ENCODE data around the gene CTSS. TPM values are rescaled to one million over a fixed set of nuclear protein-coding genes. Genes with fewer than 3 reads are reported as not detected.

Gene CTSS
- total RNA-seq, 1 experiment from 2014 or later, result 1.1 TPM

DNA sequence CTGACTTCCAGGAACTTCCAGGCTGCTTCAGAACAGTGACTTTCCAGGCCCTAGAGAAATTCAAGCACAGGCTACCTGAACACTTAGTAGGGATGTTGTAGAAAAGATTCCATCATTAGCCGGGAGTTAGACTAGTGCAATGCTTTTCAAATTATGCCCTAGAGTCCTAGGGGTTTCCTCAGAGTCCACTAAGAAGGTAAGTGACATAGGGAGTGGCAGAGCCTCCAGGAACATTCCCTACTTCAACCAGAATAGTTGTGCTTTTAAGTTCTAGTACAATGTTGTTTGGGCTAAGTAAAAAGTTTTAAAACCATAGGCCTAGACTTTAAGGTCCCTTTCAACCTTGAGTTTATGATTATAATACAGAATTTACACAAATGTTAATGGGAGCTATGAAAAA lies 59.5 kb downstream of the CTSS start:
- no peak for DNase-seq (ENCODE audit: extremely low read depth, low read depth)

DNA sequence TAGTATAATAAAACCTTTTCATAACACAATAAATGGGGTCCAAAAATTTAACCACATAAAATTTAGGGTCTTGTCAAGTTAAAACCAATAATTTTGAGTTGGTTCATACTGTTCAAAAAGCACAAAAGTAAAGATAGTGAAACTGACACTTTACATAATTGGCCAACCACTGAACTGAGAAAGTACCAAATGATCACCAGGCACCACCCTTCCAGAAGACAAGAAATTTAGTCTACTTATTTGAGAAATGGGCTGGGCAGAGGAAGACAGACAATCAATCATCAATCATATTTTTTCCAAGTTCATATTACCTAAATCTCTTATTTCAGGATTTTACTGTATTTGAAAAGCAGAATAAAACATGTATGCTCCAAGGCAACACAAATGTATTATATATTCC lies 62.2 kb downstream of the CTSS start:
- no peak for DNase-seq (ENCODE audit: extremely low read depth, low read depth)

DNA sequence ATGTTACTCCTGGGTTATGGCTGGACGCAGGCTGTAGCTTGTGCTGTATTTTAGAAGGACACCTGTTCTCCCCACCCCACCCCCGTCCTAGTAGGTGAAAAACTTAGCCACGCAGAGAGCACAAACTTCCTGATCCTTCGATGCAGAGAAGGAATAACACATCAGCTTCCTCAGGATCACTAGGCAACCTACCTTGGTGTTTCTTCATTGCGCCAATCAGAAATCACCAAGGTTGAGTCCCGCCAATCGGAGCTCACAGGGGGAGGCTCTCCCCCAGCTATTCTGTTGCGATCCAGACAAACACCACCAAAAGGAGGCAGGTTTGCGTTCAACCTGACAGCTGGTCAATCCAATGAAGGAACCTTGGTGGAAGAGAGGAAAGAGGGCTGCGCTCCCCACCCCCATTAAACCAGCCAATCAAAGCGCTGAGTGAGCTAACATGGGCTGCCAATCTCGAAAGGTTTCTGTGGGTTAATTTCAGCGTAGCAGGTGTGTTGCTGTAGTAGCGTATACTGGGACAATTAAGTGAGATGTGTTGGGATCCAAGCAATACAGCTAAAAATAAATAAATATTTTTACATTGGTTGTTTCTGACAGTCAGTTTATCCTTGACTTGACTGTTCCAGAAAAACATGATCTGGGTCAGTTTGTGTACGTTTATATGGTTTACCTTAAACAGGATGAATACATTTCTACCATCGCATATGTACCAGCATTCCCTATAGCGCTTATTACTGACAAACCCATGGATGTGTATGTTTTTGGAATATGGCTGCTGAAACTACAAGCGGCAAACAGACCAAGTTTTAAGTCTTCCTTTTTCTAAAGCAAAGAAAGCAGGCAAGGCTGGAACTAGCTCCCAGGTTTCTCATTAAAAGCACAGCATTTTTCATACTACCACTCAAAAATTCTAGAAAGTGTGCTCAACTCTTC lies 68.3 kb downstream of the CTSS start, which contains the start of gene GOLPH3L:
Gene GOLPH3L (minus strand): TSS at position 160 of the 933 bp plus-strand sequence. CDS start 2,316 bp downstream, outside the sequence.
- peak; percentile 100 for DNase-seq (ENCODE audit: extremely low read depth, low read depth)

DNA sequence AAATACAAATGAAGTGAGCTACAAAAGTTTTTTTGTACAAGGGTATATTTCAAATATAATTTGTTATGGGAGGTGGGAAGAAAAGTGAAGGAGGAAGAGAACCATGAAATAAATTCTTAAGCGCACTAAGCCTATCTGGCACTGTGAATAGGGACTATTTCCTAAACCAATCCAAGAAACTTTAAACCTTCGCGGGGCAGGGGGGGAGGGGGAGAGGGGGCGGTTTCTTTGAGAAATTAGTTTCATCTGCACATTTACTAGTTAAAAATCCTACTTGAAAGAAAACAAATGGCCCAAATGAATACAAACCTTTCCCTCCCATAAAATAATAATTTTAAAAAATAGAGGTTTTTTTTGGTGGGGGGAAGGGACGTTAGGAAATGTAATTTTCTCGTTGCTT lies 69.0 kb downstream of the CTSS start:
- DNase-seq (ENCODE audit: extremely low read depth, low read depth), result no peak

DNA sequence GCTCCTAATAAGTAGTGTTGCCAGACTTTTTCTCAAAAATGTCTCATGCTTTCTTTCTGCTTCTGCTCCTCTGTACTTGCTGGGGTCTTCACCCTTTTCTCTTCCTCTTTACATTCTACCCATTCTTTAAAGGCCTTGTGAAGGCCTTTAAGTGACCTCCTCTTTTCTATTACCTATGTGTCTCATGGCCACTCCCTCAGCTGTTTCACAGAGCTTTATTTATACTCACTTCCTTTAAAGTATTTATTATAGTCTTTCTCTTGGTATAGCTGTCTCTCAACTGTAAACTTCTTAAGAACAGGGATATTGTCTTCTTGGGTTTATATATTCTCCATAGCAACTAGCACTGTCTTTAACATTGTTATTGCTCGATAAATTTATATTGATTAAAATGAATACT lies 69.4 kb downstream of the CTSS start:
- DNase-seq (ENCODE audit: extremely low read depth, low read depth), result no peak

DNA sequence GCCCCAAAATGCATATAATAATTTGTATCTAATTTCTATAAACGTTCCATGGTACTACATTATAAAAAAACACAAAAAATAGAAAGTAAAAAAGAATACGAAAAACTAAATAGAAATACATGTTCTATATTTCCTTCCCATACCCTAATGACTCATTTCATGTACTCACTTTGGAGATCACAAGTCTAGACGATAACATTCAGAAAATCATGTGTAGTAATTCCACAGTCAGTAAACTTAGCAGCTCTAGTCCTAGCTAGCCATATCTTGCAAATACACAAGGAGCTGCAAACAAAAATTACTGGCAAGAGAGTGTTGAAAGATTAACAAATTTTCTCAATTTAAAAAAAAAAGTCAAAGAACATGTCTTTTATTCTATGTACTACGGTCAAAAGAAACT lies 70.0 kb downstream of the CTSS start:
- no peak for DNase-seq (ENCODE audit: extremely low read depth, low read depth)

DNA sequence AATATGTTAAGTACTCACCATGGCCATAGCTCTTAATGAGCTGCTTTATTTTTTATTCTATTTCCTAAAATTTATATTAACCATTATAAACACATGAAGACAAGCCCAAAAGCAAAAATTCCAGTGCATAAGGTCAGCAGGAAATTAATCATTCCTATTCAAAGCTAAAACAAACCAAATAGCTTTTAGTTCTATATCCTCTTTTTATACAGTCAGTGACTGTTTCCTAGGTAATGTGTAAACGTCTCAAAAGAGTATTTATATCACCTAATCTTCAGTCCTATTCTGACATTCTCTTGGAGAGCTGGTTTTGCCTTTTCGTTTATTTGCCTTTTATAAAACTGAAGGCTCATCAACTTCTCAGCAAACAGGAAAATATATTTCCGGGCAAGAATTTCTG lies 72.9 kb downstream of the CTSS start:
- no peak for DNase-seq (ENCODE audit: extremely low read depth, low read depth)

DNA sequence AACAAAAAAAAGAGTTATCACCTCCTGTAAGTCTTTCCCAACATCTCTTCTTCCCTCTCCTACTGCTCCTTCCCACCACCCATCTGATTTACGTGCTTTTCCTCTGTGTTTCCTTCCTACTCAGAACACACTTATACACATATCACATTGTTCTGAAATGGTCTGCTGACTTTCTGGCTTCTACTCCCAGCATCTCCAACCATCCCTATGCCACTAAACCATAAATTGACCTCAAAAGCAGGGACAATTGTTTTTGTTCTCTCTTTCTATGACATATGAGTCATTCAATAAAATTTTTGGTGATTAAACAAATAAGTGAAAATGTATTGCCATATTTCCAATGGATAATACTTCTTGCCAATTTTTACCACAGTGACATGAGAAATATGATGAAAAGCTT lies 76.8 kb downstream of the CTSS start:
- DNase-seq (ENCODE audit: extremely low read depth, low read depth), result no peak

DNA sequence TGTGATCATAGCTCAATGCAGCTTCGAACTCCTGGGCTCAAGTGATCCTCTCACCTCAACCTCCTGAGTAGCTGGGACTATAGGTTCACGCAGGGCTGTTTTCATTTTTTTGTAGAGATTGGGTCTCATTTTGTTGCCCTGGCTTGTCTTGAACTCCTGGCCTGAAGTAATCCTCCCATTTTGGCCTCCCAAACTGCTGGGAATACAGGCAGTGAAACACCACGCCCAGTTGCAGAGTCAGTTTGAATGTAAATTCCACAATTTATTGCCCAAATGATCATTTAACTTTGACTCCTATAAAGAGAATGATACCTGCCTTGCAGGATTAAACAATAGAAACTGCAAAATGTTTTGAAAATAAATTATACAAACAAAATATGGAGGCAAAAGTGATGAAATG lies 79.3 kb downstream of the CTSS start:
- no peak for DNase-seq (ENCODE audit: extremely low read depth, low read depth)

DNA sequence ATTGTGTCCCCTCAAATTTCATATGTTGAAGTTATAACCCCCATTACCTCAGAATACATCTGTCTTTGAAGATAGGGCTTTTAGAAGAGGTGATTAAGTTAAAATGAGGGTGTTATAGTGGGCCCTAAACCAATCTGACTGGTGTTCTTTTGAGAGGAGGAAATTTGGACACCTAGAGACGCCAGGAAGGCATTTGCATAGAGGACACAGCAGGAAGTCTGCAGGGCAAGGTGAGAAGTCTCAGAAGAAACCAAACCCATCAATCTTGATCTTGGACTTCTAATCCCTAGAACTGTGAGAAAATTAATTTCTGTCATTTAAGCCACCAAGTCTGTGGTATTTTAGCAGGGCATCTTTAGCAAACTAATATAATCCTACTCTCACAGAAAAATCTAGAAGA lies 81.7 kb downstream of the CTSS start:
- DNase-seq (ENCODE audit: extremely low read depth, low read depth), result no peak

Small RNA genes lying within 50 kb of the gene (small RNA-seq; reads per million reads assigned to genes)
- gene RNU6-1042P, result 0 reads per million in 2 experiments
- gene RNU6-1309P, result 0 reads per million in 2 experiments

Other genes with a start within 250 kb of the CTSS start
- gene ADAMTSL4, start 216.4 kb downstream of the CTSS start, total RNA-seq (2014; rRNA removed; shearing (Covaris generic)), result 5.7 and 5.8 TPM in 2 replicates
- 489 and 574 TPM in 2 replicates for gene MCL1, start 186.2 kb downstream of the CTSS start, total RNA-seq (2014; rRNA removed; shearing (Covaris generic))
- 123 and 128 TPM in 2 replicates for gene ENSA, start 136.2 kb downstream of the CTSS start, total RNA-seq (2014; rRNA removed; shearing (Covaris generic))
- 15.0 and 19.1 TPM in 2 replicates for gene GOLPH3L, start 68.6 kb downstream of the CTSS start, total RNA-seq (2014; rRNA removed; shearing (Covaris generic))
- 10.2 and 14.6 TPM in 2 replicates for gene HORMAD1, start 44.9 kb downstream of the CTSS start, total RNA-seq (2014; rRNA removed; shearing (Covaris generic))
- 2.7 and 4.5 TPM in 2 replicates for gene CTSK, start 42.5 kb upstream of the CTSS start, total RNA-seq (2014; rRNA removed; shearing (Covaris generic))
- 22.8 and 27.1 TPM in 2 replicates for gene ARNT, start 110.8 kb upstream of the CTSS start, total RNA-seq (2014; rRNA removed; shearing (Covaris generic))
- gene CTXND2, start 121.4 kb upstream of the CTSS start, total RNA-seq (2014; rRNA removed; shearing (Covaris generic)), result not detected in 2 replicates
- gene SETDB1, start 160.6 kb upstream of the CTSS start, total RNA-seq (2014; rRNA removed; shearing (Covaris generic)), result 46.5 and 53.6 TPM in 2 replicates
- 354 and 361 TPM in 2 replicates for gene CERS2, start 209.1 kb upstream of the CTSS start, total RNA-seq (2014; rRNA removed; shearing (Covaris generic))
- gene ANXA9, start 216.5 kb upstream of the CTSS start, total RNA-seq (2014; rRNA removed; shearing (Covaris generic)), result 0.10 and 0.61 TPM in 2 replicates
- 12.1 and 13.4 TPM in 2 replicates for gene MINDY1, start 241.1 kb upstream of the CTSS start, total RNA-seq (2014; rRNA removed; shearing (Covaris generic))
- gene PRUNE1, start 242.7 kb upstream of the CTSS start, total RNA-seq (2014; rRNA removed; shearing (Covaris generic)), result 22.7 and 24.7 TPM in 2 replicates

All from NCI-H460 (cell line).